GM12873 (cell line): ENCODE data around the gene ANOS1.

Experiments used
- TF ChIP-seq, protein P1 (sequence below): IDR thresholded peaks from 2 replicates; pipeline ENCODE4 v1.5.1; 2012; ENCODE audit warnings: low read depth, mild to moderate bottlenecking, moderate library complexity, low read length, control low read depth; ENCODE audit not compliant: insufficient read depth; ENCODE audit errors: missing control alignments

ANOS1 gene

DNA sequence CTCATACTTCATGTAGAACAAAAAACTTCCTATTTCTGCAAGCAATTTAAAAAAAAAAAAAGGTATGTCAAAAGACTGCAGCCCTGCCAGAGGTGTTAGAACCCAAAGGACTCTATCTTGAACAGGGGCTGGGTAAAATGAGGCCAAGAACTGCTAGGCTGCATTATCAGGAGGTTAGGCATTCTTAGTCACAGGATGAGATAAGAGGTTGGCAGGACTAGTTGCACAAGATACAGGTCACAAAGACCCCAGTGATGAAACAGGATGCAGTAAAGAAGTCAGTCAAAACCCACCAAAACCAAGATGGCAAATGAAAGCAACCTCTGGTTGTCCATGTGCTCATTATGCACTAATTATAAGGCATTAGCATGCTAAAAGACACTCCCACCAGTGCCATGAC lies 104.1 kb downstream of the ANOS1 start:
- TF ChIP-seq, protein P1, sequence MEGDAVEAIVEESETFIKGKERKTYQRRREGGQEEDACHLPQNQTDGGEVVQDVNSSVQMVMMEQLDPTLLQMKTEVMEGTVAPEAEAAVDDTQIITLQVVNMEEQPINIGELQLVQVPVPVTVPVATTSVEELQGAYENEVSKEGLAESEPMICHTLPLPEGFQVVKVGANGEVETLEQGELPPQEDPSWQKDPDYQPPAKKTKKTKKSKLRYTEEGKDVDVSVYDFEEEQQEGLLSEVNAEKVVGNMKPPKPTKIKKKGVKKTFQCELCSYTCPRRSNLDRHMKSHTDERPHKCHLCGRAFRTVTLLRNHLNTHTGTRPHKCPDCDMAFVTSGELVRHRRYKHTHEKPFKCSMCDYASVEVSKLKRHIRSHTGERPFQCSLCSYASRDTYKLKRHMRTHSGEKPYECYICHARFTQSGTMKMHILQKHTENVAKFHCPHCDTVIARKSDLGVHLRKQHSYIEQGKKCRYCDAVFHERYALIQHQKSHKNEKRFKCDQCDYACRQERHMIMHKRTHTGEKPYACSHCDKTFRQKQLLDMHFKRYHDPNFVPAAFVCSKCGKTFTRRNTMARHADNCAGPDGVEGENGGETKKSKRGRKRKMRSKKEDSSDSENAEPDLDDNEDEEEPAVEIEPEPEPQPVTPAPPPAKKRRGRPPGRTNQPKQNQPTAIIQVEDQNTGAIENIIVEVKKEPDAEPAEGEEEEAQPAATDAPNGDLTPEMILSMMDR, result no peak

DNA sequence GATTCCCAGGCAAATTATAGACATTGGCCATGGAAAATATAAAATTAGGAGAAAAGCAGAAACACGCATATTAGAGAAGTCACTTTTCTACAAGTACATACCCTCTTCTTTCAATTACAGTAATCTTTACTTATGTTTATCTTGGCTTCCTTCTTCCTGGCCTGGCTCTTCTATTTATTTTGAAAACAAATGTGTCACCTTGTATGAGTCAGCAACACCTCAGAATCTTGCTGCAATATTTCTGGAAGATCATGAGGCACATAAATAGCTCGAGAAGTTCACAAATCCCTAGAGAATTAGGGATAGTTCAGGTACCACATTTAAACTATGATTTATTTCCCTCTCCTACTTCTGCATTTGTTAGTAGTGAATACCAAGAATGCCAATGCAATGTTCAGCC lies 124.6 kb downstream of the ANOS1 start:
- TF ChIP-seq, protein P1, result no peak

DNA sequence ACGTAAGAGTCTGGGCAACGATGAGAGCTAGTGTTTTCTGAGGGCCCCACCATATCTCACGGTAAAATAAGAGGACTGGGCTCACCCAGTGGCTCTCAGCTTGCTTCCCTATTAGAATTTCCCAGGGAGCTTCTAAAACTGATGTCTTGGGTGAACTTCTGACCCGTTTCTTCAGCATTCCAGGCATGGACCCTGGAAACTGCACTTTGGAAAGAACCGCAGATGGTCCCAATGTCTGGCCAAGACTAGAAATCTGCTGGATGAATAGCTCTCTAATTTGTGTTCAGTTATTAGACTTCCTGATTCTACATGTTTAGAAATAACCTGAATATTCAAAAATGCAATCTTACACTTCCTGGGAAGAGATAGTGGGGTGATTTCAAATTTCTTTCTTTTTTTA lies 127.8 kb downstream of the ANOS1 start:
- TF ChIP-seq, protein P1, result no peak

DNA sequence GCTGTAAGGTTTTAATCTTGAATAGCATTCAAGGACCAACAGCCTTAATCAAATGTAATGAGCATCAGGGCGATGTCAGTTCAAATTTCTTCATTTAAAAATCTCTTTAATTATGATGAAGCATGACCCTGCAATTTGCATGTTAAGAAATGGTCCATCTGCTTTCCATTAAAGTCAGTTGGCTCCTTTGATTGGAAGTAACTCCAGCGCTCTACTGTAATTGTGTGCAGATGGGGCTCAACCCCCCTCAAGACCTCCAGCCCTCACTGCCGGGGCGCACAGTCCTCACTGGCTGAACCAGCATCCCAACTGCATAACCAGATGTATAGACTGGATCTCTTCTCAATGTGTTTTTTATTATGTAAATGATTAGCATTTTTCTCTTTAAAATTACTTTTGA lies 140.4 kb downstream of the ANOS1 start:
- TF ChIP-seq, protein P1, result no peak

DNA sequence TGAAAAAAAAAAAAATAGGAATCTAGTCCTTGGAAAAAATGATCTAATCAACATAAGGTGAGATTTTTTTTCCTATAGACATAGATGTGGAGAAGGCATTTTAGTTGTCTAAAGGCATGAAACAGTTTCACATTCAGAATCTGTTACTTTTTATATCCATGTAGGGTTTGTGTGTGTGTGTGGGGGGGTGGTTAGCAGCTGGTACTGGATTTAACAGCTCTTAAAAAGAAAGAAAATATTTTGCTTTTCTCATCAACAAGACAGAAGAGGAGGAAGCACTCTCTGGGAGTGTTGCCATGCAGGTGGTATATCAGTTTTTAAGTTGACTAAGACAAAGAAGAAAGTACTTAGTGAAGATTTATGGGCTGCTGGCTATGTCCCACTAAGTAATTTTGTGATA lies 145.0 kb downstream of the ANOS1 start:
- TF ChIP-seq, protein P1, result no peak

DNA sequence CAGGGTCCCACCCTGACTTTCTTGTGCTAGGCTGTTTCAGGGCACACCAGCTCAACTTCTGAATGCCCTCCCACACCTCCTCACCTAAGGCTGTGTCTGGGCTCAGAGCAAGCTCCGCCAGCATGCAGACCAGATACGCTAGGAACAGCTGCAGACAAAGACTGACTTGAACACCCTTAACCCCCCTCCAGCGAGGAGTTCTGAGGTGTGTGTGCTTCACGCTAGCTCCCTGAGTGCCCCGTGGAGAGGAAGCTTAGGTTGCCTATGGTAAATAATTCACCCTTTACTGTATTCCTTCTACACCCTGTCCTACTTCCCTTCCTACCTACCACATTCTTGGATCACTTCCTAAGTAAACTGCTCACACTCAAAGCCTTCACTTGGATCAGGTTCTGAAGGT lies 152.3 kb downstream of the ANOS1 start:
- TF ChIP-seq, protein P1, result no peak

DNA sequence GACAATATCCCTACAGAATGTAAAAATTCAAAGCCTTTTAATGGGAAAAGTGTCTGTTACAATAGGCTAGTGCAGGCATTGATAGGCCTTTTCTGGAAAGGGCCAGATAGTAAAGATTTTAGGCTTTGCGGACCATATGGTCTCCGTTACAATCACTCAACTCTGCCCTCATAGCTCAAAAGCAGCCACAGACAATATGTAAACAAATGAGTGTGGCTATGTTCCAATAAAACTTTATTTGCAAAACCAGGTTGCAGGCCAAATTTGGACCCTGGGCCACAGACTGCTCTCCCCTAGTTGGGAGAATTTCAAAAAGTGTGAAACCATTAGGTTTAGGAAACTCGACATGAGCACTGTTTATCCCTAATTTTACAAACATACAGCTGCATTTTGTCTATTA lies 155.1 kb downstream of the ANOS1 start:
- TF ChIP-seq, protein P1, result no peak
